ENCODE measurements around the gene RABGEF1.
"Not testable (repeated sequence)": the region's sequence is repeated elsewhere in the genome, so short reads cannot be mapped to it uniquely, and the experiment has no call there.

RABGEF1 gene

DNA sequence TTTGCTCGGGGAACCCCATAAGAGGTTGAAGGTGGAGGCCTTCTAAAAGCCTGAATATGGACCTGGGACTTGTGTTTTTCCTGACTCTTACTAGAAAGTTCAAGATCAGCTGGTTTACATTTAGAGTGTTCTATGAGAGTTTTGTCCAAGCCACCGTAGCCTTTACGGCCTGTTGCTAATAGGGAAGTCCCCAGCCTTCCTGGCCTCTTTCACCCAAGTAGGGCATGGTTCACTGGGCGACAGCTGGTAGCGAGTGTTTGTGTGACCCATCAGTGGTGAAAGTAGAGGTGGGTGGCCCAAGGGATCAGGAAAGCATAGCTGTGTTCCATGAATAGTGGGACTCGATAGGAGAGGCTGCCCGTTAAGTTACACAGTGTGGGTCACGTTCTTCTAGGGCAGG is 60.1 kb downstream of the RABGEF1 start:
- no peak for DNase-seq (ENCODE audit: extremely low read depth in 1 of 2, low read depth in 1 of 2)

DNA sequence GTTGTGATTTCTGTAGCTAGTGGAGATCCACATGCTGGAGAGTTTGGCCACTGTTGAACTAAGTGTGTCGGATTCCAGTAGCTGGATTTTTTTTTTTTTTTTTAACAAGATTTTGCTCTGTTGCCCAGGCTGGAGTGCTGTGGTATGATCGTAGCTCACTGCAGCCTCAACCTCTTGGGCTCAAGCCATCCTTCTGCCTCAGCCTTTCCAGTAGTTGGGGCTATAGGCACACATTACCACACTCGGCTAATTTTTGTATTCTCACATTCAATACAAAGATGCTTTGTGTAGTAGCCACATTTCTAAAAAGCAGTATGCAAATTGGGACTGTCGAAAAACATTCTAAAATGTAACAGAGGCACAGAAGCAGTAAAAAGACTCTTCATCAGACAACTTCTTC is 63.5 kb downstream of the RABGEF1 start:
- DNase-seq (ENCODE audit: extremely low read depth in 1 of 2, low read depth in 1 of 2): no peak

DNA sequence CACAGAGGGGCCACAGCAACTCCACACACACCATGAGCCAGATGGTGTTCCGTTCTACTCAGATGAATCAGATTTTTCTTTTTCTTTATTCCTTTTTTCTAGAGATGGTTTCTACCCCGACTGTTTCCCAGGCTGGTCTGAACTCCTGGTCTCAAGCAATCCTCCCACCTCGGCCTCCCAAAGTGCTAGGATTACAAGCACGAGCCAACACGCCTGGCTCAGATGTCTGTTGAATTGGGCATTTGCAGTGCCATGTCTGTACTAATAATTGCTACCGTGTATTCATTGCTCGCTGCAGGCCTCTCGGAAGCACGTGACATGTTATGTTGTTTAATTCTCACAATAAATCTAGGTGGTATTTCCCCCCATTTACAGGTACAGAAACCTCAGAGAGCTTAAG is 67.2 kb downstream of the RABGEF1 start:
- DNase-seq (ENCODE audit: extremely low read depth in 1 of 2, low read depth in 1 of 2): no peak

DNA sequence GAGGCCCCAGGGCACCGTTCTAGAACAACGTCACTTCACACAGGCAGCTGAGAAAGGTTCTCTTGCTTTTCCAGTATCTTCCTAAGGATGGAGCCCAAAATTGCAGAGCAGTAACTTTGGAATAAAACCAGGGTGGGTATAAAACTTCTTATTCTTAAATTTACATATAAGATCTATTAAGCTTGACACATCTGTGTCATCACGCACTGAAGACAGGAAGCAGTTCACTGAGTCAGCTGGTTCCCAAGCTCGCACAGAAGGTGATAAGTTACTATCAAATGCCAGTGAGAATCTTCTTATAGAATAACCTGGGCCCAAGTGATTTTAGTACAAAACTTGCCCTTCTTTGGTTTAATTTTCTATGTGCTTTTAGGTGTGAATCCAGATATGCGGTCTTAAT is 70.2 kb downstream of the RABGEF1 start:
- no peak for DNase-seq (ENCODE audit: extremely low read depth in 1 of 2, low read depth in 1 of 2)

DNA sequence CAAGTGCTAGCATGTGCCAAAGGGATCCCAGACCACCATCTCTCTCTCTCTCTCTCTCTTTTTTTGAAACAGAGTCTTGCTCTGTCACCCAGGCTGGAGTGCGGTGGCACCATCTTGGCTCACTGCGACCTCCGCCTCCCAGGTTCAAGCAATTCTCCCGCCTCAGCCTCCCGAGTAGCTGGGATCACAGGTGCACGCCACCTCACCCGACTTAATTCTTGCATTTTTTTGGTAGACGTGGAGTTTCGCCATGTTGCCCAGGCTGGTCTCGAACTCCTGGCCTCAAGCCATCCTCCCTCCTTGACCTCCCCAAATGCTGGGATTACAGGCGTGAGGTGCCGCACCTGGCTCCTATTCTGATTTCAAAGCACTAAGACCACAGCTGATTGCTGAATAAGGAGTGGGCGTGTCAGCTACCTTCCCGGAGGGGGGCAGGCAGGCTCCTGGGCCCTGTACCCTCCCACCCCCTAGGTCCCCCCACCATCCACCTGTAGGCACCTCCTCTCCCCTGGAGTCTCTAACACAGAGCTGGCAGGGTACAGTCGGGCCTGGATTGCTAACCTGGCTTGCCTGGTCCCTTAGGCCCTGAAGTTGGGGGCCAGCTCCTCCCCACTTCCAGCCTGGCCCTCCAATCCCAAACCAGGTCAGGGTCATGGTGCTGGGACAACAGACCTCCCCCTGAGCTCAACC is 74.8 kb downstream of the RABGEF1 start:
- DNase-seq (ENCODE audit: extremely low read depth in 1 of 2, low read depth in 1 of 2): not testable (repeated sequence)

DNA sequence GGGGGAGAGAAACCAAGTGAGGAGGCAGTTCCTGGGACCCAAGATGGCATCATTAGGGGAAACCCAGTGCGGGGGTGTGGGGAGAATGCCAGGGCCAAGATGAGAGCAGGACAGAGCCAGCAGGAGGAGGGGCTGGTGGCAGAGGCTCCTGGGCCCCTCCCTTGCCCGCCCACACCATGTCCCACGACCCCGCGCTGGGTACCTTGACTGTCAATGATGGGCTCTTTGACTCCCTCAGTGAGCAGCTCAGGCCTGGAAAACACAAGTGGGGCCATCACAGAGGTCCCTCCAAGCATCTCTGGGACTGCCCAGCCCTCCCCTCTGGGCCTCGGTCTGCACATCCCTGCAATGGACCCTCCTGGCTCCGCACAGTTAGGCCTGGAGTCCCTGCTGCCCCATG is 75.4 kb downstream of the RABGEF1 start:
- no peak for DNase-seq (ENCODE audit: extremely low read depth in 1 of 2, low read depth in 1 of 2)

DNA sequence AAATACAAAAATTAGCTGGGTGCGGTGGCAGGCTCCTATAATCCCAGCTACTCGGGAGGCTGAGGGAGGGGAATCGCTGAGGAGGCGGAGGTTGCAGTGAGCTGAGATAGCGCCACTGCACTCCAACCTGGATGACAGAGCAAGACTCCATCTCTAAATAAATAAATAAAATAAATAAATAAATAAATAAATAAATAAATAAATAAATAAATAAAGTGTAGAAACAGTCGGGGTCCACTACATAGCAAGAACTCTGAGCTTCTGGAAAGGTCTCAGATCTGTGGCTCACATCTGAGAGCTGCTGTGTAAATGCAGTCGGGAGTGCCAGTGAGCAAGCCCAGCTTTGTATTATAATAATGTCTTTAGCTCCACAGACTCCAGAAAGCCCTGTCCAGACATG is 76.1 kb downstream of the RABGEF1 start:
- not testable (repeated sequence) for DNase-seq (ENCODE audit: extremely low read depth in 1 of 2, low read depth in 1 of 2)

DNA sequence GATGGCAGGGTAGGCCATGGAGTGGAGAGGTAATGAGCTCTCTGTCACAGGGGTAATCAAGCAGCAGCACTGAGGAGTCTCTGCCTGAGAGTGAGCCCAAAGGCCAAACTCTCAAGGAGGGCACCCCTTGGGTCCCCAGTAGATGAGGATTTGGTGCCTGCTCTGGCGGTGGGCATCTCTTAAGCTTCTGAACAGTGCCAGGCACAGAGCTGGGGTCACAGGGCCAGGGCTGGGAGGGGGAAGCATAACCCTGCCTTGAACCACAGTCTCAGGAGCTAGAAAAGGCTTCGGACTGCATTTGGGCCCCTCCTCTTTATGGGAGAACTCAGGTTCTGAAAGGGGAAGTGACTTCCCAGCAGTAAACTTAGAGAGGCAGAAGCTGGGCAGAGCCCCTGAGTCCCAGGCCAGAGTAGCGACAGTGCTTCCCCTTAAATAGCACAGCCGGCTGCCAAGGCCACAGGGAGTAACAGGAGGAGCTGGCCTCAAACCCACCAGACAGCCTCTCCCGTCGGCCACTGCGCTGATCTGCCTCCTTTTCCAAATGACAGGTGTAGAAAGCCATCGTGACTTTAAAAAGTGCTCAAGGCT is 76.8 kb downstream of the RABGEF1 start:
- DNase-seq (ENCODE audit: extremely low read depth in 1 of 2, low read depth in 1 of 2): not testable (repeated sequence)

DNA sequence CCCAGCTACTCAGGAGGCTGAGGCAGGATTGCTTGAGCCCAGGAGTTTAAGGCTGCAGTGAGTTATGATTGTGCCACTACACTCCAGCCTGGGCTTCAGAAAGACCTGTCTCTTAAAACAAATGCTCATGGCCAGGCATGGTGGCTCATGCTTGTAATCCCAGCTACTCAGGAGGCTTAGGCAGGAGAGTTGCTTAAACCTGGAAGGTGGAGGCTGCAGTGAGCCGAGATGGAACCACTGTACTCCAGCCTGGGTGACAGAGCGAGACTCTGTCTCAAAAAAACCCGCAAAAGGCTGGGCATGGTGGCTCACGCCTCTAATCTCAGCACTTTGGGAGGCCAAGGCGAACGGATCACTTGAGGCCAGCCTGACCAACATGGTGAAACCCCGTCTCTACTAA is 77.4 kb downstream of the RABGEF1 start:
- not testable (repeated sequence) for DNase-seq (ENCODE audit: extremely low read depth in 1 of 2, low read depth in 1 of 2)

DNA sequence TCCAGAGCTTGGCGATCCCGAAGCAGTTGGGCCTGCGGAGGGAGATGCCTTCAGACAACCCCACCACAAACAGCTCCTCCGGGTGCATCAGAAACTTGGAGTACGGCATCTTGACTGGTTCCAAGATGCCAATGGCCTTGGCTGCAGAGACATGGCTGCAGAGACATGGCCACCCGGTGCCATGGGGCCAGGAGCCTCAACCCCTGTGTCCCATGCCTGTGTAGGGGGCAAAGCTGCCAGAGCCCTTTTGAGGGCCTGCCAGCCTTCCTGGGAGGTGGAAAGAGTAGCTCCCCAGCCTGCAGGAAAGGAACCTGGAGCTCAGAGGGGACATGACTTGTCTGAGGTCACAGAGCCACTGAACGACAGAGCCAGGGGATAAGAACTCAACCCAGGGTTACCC is 83.5 kb downstream of the RABGEF1 start:
- DNase-seq (ENCODE audit: extremely low read depth in 1 of 2, low read depth in 1 of 2): no peak

DNA sequence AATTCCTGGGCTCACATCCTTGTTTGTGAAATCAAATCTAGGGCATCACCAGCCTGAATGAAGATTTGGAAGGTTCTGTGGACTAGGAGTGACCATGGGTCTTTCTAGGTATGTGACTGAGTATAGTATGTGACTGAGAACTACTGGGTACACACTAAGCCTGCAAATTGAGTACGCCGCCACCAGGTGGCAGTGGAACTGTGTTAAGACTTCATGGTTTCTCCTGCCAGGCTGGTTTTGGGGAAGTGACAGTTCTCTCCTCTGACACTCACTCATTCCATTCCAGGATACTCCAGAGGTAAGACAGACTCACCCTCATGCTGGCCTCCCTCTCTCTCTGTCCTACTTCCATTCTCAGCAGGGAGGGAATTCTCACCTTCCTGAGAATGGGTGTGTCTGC is 85.0 kb downstream of the RABGEF1 start:
- peak; percentile 29 to 42 for DNase-seq (ENCODE audit: extremely low read depth in 1 of 2, low read depth in 1 of 2)

DNA sequence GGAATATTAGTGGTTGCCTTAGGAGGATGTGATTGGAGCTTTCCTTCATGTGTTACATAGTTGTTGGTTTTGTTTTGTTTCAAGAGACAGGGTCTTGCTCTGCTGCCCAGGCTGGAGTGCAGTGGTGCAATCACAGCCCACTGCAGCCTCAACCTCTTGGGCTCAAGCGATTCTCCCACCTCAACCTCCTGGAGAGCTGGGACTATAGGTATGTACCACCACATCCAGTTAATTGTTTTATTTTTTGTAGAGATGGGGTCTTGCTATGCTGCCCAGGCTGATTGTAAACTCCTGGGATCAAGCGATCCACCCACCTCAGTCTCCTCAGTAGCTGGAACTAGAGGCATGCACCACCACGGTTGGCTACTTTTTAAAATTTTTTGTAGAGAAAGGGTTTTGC is 86.1 kb downstream of the RABGEF1 start:
- DNase-seq (ENCODE audit: extremely low read depth in 1 of 2, low read depth in 1 of 2): no peak

DNA sequence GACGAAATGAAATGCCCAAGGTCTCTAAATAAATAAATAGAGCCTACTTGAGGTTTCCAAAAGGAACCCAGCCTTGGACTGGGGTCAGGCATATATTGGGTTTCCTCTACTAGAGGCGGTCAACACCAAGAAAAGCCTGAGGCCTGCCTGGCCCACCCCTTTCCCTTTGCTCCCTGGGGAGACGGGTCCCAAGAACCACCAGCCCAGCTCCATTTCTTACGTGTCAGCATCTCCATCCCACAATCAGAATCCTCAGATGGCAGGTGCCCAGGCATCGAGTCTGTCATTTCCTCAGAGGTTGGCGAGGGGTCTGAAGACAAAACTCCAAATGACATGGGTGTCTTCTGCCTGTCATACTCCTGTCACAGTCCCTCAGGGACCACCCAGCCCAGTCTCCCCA is 90.4 kb downstream of the RABGEF1 start:
- DNase-seq (ENCODE audit: extremely low read depth in 1 of 2, low read depth in 1 of 2): not testable (repeated sequence)

DNA sequence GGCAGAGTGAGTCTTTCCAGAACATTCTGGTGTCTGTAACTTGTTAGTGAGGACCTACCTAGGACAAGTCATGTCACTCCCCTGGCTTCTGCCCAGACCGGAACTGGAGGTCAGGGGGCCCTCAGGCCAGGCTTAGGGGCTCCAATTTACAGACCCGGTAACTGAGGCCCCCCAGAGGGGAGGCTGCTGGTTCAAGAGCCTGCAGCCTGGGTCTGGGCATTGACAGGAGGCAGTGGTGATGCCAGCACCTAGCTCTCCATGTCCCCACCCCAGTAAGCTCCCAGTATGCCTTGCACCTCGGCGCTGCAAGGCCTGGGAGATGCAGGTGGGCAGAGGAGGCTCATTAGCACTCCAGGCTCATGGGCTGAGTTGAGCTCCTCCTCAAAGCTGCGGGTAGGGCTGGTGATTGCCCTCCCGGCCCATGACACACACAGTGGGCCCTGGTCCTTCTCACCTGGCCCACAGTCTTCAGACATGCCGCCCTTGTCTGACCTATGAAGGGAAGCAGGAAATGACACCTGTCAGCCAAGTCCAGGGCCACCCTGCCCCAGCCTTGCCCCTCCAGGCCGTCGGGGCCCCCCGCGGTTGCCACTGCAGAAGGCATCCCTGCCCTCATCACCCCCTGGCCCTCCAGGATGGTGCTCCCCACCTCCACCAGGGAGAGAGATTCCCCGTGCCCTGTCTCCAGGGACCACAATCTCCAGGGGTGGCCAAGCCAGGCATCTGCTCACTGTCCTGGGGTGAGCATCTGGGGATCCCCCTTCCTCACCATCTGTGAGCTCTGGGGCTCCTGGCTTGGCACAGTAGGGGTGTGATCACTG is 92.2 kb downstream of the RABGEF1 start:
- DNase-seq (ENCODE audit: extremely low read depth in 1 of 2, low read depth in 1 of 2): no peak

DNA sequence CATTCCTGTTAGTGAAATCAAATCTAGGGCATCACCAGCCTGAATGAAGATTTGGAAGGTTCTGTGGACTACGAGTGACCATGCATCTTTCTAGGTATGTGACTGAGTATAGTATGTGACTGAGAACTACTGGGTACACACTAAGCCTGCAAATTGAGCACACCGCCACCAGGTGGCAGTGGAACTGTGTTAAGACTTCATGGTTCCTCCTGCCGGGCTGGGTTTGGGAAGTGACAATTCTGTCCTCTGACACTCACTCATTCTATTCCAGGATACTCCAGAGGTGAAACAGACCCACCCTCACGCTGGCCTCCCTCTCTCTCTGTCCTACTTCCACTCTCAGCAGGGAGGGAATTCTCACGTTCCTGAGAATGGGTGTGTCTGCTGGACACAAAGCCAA is 96.5 kb downstream of the RABGEF1 start:
- peak; percentile 16 to 40 for DNase-seq (ENCODE audit: extremely low read depth in 1 of 2, low read depth in 1 of 2)

DNA sequence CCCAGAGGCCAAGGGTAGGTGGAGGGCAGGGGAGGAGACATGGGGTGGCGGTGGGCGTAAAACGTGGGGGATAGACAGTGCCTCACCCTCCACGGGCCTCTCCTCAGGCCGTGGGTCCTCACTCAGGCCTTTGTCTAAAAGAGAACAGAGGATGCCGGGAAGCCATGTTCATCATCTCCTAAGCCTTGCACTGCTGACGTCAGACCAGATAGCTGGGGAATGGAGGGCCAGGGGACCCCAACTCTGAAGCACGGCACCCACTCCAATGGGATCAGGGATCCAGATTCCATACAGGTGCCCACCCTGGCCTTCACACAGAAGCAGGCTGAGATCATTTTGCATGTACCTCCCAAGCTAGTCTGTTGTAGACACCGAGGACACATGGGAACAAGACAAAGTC is 97.1 kb downstream of the RABGEF1 start:
- no peak for DNase-seq (ENCODE audit: extremely low read depth in 1 of 2, low read depth in 1 of 2)

DNA sequence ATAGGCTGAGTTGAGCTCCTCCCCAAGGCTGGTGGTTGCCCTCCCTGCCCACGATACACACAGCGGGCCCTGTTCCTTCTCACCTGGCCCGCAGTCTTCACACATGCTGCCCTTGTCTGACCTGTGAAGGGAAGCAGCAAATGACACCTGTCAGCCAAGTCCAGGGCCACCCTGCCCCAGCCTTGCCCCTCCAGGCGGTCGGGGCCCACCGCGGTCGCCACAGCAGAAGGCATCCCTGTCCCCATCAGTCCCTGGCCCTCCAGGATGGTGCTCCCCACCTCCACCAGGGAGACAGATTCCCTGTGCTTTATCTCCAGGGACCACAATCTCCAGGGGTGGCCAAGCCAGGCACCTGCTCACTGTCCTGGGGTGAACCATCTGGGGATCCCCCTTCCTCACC is 99.3 kb downstream of the RABGEF1 start:
- no peak for DNase-seq (ENCODE audit: extremely low read depth in 1 of 2, low read depth in 1 of 2)

DNA sequence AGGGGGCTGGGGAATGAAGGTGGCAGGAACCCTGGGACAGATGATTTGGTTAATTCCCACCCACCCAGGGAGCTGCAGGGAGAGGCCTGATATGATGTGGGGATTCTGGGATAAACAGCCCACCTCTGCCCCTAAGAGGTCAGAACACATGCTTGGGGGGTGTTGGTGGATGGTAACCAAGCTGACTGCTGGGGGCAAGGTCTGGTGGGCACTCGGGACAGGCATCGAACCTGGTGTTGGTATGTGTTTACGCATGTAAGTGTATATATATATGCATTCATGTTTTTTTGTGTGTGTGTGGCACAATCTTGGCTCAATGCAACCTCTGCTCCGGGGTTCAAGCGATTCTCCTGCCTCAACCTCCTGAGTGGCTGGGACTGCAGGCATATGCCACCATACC is 99.8 kb downstream of the RABGEF1 start:
- DNase-seq (ENCODE audit: extremely low read depth in 1 of 2, low read depth in 1 of 2): no peak

DNA sequence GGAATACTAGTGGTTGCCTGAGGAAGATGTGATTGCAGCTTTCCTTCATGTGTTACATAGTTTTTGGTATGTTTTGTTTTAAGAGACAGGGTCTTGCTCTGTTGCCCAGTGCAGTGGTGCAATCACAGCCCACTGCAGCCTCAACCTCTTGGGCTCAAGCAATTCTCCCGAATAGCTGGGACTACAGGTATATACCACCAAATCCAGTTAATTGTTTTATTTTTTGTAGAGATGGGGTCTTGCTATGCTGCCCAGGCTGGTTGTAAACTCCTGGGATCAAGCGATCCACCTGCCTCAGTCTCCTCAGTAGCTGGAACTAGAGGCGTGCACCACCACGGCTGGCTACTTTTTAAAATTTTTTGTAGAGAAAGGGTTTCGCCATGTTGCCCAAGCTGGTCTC is 101.4 kb downstream of the RABGEF1 start:
- DNase-seq (ENCODE audit: extremely low read depth in 1 of 2, low read depth in 1 of 2): no peak

DNA sequence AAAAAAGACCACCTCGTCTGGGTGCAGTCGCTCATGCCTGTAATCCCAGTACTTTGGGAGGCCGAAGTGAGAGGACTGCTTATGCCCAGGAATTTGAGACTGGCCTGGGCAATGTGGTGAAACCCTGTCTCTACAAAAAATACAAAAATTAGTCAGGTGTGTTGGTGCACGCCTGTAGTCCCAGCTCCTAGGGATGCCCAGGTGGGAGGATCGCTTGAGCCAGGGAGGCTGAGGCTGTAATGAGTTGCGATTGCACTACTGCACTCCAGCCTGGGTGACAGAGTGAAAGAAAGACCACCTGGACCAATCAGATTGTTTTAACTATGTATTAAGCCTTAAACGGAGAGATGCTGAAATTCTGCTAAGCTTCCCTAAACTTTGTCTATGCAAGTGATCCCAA is 103.0 kb downstream of the RABGEF1 start:
- DNase-seq (ENCODE audit: extremely low read depth in 1 of 2, low read depth in 1 of 2): not testable (repeated sequence)

DNA sequence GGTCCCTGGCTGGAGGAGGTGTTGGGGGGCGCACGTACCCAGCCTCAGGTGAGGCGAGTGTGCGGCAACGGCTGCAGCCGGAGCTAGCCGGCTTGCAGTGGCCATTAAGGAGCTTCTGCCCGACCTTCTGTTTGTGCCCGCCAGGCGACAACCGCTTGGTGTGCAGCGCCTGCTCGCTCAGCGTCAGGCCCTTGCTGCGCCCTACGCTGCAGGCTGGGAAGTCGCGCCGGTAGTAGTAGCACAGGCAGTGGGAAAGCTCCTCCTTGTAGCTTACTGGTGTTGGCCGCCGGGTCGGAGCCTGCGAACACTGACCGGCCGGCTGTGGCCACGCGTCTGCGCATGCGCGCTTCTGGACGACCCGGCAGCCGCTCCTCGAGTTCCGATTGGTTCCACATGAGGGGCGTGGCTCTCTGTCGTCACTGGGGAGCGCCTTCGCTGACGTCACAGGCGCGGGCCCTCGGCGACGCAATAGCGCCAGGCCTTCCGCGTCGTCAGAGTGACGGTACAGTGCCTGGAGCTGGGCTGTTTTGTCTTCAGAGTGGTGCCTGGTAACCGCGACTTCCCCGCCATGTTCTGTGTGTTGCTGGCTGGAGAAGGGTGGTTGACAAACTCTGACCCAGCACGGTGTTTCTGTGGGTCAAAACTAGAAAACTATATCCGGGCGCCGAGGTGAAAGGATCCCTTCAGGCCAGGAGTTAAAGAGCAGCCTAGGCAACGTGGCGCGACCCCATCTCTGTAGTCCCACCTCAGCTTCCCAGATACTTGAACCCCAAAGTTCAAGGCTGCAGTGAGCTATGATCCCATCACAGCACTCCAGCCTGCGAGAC is 104.2 kb downstream of the RABGEF1 start:
- DNase-seq (ENCODE audit: extremely low read depth in 1 of 2, low read depth in 1 of 2): peak; percentile 96 to 99
